Cortex of kidney (tissue), 1 donor: Measurements from ENCODE around the gene CSMD2.

Experiments
- DNase-seq: peaks from one replicate; lab custom pipeline; 2025; lab: John Stamatoyannopoulos, UW

Gene CSMD2

DNA sequence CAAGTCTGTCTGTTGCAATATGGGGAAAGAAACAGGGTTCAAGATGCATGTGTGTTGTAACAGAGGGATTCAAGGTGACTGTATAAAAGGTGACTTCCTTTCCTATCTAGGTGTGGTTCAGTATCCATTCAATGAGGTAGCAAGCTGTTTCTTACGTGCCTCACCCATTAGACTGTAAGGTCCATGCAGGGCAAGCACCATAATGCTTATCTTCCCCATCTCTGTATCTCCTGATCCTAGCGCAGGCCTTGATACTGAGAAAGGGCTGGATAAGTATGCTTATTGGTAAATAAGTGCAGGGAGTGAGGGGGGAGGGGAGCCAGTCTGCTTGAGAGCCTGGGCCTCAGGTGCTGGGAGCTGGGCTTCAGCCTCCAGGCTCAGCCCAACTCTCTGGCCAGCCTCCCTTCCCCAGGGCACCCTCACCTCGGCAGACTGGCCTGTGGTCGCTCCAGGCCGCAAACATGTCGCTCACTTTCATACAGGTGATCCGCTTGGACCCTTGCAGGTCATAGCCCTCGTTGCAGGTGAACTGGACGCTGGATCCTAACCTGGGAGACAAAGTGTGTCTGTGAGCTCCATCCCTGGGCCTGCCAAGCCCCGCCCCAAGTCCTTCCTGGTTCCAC is 345.6 kb downstream of the CSMD2 start:
- no peak for DNase-seq

GRCh38 chr1:33818071-33818470 is 347.0 kb downstream of the CSMD2 start:
- DNase-seq = no peak

DNA sequence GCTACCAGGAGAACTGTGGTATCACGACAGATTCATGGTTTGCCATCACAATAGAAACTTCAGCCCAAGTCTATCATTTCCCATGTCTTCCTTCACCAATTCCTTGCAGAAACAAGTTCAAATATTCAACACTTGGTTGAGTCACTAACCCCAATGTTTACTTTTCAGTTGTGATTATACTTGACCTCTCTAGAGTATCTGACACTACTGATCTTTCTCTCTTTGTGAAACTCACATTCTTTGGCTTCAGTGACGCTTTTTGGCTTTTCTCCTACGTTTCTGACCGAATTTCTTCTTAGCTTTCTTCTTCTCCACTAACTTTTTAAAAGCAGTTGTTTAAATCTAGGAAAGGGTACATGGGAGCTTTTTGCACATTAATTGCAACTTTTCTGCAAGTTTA is 350.0 kb downstream of the CSMD2 start:
- no peak for DNase-seq

DNA sequence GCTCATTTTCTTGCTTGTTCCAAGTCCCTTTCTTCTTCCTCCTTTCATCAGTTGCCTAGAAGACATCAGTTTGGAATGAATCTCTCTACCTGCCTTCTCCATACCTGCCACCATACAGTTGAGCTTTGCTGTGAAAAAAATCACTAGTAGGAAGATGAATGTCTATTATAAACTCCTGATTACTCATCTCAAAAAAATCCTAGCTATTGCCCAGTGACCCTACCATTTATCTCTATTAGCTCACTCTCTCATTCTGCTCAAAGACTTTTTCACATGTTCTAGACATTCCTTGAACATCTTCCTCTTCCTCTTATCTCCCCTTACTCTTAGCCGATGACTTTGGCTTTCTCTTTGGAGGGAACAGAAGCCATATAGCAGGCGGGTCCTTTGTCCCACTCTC is 350.9 kb downstream of the CSMD2 start:
- no peak for DNase-seq

GRCh38 chr1:33810571-33810970 is 354.5 kb downstream of the CSMD2 start:
- DNase-seq = no peak

DNA sequence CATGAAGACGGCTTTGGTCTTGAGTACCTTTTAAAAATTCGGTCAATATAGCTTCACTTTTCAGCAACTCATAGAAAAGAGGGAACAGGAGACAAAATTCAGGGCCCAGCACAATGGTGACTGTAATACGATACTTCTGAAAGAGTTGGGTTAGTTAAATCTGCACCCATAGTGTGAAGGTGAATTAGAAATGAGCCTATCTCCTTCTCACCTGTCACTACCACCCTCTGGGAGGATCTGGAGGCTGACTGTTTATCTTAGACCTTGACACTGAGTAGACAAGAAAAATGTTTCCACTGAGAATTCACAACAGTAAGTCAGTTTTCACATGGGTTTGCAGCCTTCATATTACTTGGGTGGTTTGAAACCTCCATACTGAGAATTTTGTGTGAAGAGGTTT is 359.0 kb downstream of the CSMD2 start:
- no peak for DNase-seq

DNA sequence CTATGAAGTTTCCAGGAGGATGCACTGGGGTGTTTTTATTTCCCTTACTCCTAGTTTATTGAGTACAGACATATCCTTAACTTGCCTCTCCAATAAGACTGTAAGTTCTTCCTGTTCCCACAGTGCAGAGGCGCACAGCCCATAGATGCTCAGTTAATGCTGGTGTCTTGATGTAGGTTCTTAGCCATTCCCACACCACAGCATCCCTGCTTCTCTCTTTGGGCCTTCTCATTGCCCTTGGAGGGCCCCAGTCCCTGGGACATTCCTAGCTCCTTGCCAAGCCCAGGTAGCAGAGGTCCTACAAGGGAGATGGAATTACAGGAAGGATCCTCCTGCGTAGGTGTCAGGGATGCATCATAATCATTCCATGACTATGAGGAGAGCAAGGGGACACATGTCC is 362.8 kb downstream of the CSMD2 start:
- no peak for DNase-seq

DNA sequence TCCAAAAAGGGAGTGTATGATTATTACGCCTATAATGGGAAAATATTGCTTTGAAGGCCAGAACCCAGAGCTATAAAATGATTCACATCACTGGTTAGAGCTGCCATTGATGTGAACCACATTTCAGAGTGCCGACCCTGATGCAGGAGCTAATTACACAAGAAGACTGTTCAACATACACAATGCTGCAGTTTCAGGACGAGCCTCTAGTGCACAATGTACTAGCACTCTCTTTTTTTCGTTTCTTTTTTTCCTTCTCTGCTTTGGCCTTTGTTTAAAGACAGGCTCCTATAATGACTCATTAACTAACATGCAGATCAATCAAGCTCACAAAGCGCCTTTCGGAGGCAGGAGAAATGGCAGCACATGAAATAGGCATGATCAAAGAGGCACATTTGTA is 367.2 kb downstream of the CSMD2 start:
- no peak for DNase-seq

GRCh38 chr1:33792651-33793050 is 372.4 kb downstream of the CSMD2 start:
- DNase-seq = no peak

DNA sequence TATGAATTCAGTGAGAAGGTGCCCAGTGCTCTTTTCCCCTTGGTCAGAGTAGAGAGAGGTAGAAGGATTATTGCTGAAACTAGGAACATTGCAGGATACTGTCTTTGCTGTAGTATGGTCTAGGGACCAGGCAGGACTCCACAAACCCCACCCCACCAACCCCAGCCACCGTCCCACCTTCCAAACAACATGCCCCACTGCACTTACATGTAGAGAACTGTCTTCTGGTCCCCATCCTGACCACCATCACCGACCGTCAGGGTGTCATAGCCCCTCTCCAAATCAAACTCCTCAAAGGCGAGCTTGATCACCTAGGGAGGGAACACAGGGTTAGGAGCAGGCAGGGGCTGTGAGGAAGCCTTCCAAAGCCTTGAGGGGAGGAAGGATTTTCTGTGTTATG is 372.8 kb downstream of the CSMD2 start:
- no peak for DNase-seq

- DNase-seq = no peak
These were observed 373.8 kb downstream of the CSMD2 start for GRCh38 chr1:33791251-33791650.

DNA sequence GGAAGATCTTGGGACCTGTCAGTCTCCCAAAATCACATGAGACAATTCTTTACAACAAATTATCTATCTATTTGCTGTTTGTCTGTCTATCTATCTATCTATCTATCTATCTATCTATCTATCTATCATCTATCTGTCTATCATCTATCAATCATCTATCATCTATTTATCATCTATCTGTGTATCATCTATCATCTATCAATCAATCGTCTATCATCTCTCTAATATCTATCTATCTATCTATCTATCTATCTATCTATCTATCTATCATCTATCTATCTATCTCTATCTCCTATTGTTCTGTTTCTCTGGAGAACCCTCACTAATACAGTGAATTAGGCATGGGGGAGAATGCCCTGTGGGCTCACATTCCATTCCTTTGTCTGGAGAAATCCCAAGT is 374.5 kb downstream of the CSMD2 start:
- no peak for DNase-seq

DNA sequence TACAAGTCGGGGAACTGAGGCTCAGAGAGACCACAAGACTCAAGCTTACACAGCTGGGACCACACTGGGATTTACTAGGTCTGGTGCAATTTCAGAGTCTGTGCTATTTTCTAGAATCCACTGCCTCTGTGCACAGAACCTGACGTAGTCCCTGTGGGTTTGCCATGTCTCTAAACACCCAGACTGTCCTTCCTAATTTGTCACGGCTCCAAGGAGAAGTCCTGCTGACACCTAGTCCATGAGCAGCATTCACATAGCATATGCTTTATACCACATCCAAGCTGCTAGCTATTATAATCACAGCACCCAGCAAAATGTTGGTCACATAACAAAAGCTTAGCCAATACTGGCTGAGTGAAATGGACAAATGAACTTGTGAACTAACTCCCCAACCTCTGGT is 380.2 kb downstream of the CSMD2 start:
- DNase-seq = no peak

GRCh38 chr1:33782776-33783175 is 382.3 kb downstream of the CSMD2 start:
- no peak for DNase-seq

DNA sequence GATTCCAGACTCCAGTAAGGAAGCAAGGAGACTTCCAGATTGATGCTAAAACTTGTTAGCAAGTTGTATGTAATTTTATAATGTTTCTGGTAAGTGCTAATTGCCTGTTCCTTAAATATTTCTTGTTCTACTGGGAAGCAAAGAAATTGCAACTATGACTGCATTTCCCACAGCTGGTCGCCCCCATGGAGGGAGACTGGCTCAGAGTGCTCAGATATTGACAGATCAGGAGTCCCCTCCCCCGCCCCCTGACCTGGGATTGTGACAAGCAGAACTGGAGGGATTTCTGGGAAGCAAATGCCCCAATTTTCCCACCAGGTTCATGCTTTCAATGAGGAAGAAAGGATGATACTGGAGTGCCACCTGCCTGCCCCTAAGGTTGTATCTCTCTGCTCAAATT is 383.4 kb downstream of the CSMD2 start:
- no peak for DNase-seq

- no peak for DNase-seq
These were observed 387.7 kb downstream of the CSMD2 start for GRCh38 chr1:33777337-33777736.

GRCh38 chr1:33768821-33769220 is 396.2 kb downstream of the CSMD2 start:
- no peak for DNase-seq

- no peak for DNase-seq
These were observed 396.9 kb downstream of the CSMD2 start for GRCh38 chr1:33768106-33768505.

- DNase-seq = no peak
These were observed 400.9 kb downstream of the CSMD2 start for GRCh38 chr1:33764149-33764548.

GRCh38 chr1:33763406-33763805 is 401.6 kb downstream of the CSMD2 start:
- no peak for DNase-seq

- DNase-seq = no peak
These were observed 402.1 kb downstream of the CSMD2 start for GRCh38 chr1:33762962-33763361.

DNA sequence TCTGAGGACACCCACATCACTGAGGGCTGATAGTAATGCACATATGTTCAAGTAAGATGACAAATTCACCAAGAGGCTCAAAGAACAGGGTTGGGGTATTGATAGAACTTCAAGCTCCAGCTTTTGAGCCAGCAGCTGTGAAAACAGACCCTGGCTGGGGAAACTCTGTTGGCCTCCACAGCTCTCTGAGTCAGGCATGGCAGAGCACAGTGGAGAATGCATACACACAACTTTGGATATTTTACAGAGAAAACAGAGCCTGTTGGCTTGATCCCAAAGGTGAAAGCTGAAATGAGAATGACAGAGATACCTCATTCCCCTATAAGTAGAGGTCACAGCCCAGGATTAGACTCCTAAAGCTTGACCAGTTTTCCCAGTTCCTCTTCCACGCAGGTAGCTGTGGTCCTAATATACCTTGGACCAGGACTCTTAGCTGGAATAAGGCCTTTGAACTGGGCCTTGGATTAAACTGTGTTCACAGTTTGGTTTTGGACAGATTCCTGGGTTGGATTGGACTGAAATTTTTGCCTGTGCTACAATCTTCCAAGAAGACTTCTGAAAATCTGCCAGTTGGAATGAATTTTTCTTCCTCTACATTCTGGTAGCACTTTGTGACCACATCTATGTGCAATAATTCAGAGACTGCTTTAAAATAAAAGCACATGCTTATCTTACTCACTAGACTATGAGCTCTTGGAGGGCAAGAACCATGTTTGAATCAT is 402.8 kb downstream of the CSMD2 start:
- DNase-seq = no peak

GRCh38 chr1:33758698-33759097 is 406.3 kb downstream of the CSMD2 start:
- no peak for DNase-seq
